ENCODE data around the gene MGP. TPM values are rescaled to one million over a fixed set of nuclear protein-coding genes. Genes with fewer than 3 reads are reported as not detected.

Gene MGP
- total and polyA plus RNA-seq, 2 donors (not counting 1 experiment from before 2014, with no cell fraction given), result 0.39 to 0.81 TPM

DNA sequence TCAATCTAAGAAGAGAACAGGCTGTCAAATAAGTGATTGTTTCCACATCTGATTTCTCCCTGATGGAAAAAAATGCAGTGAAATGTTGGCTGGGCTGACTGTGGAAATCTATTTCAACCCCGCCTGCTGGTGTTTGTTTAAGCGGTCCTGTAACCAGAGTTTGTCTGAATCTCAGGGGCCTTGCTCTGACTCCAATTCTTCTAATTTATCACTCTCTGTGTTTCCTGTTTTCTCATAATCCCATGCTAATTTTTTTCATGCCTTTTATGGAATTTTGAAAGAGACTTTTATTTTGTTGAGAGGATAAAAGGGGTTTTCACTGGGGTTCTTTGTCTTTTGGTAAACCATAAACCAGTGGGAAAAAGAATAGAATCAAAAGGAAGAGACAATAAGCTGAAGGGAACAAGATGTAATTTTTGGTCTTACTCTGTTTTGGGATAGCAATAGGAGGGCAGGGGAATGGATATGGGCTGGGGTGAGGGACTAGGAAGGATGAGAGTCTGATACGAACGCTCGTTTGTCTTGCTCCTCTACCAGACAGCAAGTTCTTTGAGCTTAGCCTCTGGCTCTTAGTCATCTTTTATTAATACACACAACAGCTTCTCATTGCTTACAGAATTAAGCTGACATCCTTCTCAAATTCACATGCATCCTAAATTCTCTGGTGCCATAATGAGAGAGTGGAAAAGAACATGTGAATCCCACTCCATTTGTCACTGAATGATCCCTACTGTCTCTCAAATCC, 8.0 kb upstream of the MGP start:
- Histone ChIP-seq H3K4me2 (replicated peaks; ENCODE audit: low read depth, low read length, poor library complexity, severe bottlenecking) (no peak overlapping the region), H3K4me3 (ENCODE audit: control extremely low read depth in 1 of 5, extremely low read depth in 1 of 5, insufficient read depth in 1 of 5, low read depth in 2 of 5, low read length in 4 of 5) (no peak overlapping the region), H3K36me3 (replicated peaks in 1 of 2; ENCODE audit: control extremely low read depth in 1 of 2, control insufficient read depth in 1 of 2, extremely low read depth in 1 of 2, insufficient read depth in 2 of 2, low read length in 1 of 2) (no peaks in the 10 kb centered on the region), H3K27ac (ENCODE audit: low read length in 2 of 2) (no peak overlapping the region), H3K9me3 (ENCODE audit: control extremely low read depth in 1 of 3, control insufficient read depth in 2 of 3, insufficient read depth in 1 of 3, low read length in 2 of 3) (no peaks in the 10 kb centered on the region), H3K79me2 (ENCODE audit: control insufficient read depth, insufficient read depth, low read length) (no peaks in the 10 kb centered on the region), H3K4me1 (ENCODE audit: control insufficient read depth in 2 of 2, insufficient read depth in 2 of 2, low read length in 2 of 2) (no peaks in the 10 kb centered on the region), H4K20me1 (ENCODE audit: control insufficient read depth, insufficient read depth, low read length, poor library complexity, severe bottlenecking) (no peaks in the 10 kb centered on the region), H3K27me3 (replicated peaks in 1 of 4; ENCODE audit: control extremely low read depth in 1 of 4, control insufficient read depth in 3 of 4, insufficient read depth in 4 of 4, low read length in 3 of 4) (peaks cover 0 to 4% (median 0%) of the 10 kb centered on the region in 4 experiments), H2AFZ (ENCODE audit: insufficient read depth, low read depth, low read length, poor library complexity, severe bottlenecking) (no peak overlapping the region), H3K9ac (ENCODE audit: low read length) (no peak overlapping the region)
- H3K4me1 Mint-ChIP-seq, result no peaks in the 10 kb centered on the region
- H3K9me3 Mint-ChIP-seq (ENCODE audit: insufficient read depth), result no peaks in the 10 kb centered on the region
- H3K27ac Mint-ChIP-seq, result no peak overlapping the region
- WGBS (ENCODE audit: insufficient coverage), result 100% methylated on average over 2 of the region's 5 CpGs
- no peak overlapping the region for H3K4me3 Mint-ChIP-seq
- POLR2A ChIA-PET, result no interaction called here
- CTCF ChIA-PET, result interaction anchor here (0.7 kb wide), 1 partner anchor 102 kb away, joined by 3 read pairs; no protein-coding TSS in a partner anchor
- DNase-seq (no peak), ATAC-seq (ENCODE audit: low read depth) (no peak)
- TF ChIP-seq CTCF (IDR thresholded peaks at IDR 0.05) (no peak), EZH2 (IDR thresholded peaks at IDR 0.05; ENCODE audit: borderline replicate concordance, insufficient read depth, low read depth, low read length, poor library complexity, severe bottlenecking) (no peak)
- H3K27me3 Mint-ChIP-seq, result peaks cover 6% of the 10 kb centered on the region
- intact Hi-C loops (cut with micrococcal nuclease), result no loop called here

DNA sequence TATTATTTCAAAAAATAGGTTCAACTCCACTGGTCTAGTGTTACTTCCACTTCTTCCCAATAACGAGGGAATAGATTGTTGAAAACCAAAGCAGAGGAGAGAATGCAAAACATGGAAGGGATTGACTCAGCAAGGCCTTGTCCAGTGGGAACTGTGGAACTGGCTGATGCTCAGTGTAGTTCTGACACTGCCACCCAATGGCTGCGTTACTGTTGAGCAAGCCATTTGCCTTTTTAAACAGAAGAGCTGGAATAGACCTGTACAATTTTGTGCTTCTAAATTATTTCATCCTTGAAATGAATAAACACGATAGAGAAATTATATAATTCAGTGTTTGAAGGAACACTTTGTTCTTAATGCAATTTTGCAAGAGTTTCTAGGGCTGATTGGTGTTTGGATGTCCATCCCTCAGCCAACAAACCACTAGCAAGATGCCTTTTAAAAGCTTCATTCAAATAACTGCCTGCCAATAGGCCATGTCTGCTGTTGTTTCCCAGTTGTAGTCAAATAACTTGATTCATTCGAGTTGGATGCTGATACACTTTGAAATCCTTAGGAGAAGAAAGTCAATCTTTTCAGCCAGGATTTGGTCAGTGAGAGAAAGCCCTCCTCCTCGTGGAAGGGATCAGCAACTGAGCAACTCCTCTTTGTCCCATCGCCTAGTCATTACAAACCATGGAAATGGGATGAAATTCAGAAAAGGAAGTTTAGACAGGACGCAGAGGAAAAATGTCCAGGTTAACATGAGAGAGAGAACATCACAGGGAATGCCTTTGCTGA, 7.3 kb upstream of the MGP start:
- H3K4me2 ChIP-seq (replicated peaks; ENCODE audit: low read depth, low read length, poor library complexity, severe bottlenecking), result no peak overlapping the region
- no peaks in the 10 kb centered on the region for H3K9me3 ChIP-seq (ENCODE audit: control extremely low read depth in 1 of 3, control insufficient read depth in 2 of 3, insufficient read depth in 1 of 3, low read length in 2 of 3)
- ChIA-PET POLR2A (no interaction called here), CTCF (interaction anchor here (1.2 to 1.8 kb wide), 2 partner anchors 27 to 34 kb away, joined by 3 to 4 read pairs; no protein-coding TSS in a partner anchor)
- TF ChIP-seq CTCF (IDR thresholded peaks at IDR 0.05) (no peak), EZH2 (IDR thresholded peaks at IDR 0.05; ENCODE audit: borderline replicate concordance, insufficient read depth, low read depth, low read length, poor library complexity, severe bottlenecking) (no peak)
- no peaks in the 10 kb centered on the region for H3K79me2 ChIP-seq (ENCODE audit: control insufficient read depth, insufficient read depth, low read length)
- peaks cover 0 to 6% (median under 1%) of the 10 kb centered on the region in 4 experiments for H3K27me3 ChIP-seq (replicated peaks in 1 of 4; ENCODE audit: control extremely low read depth in 1 of 4, control insufficient read depth in 3 of 4, insufficient read depth in 4 of 4, low read length in 3 of 4)
- H4K20me1 ChIP-seq (ENCODE audit: control insufficient read depth, insufficient read depth, low read length, poor library complexity, severe bottlenecking), result no peaks in the 10 kb centered on the region
- no peaks in the 10 kb centered on the region for H3K36me3 ChIP-seq (replicated peaks in 1 of 2; ENCODE audit: control extremely low read depth in 1 of 2, control insufficient read depth in 1 of 2, extremely low read depth in 1 of 2, insufficient read depth in 2 of 2, low read length in 1 of 2)
- H3K4me3 ChIP-seq (ENCODE audit: control extremely low read depth in 1 of 5, extremely low read depth in 1 of 5, insufficient read depth in 1 of 5, low read depth in 2 of 5, low read length in 4 of 5), result no peak overlapping the region
- DNase-seq (no peak), ATAC-seq (ENCODE audit: low read depth) (no peak)
- Mint-ChIP-seq H3K27me3 (peaks cover 12% of the 10 kb centered on the region), H3K27ac (no peak overlapping the region), H3K4me3 (no peak overlapping the region), H3K9me3 (ENCODE audit: insufficient read depth) (no peaks in the 10 kb centered on the region), H3K4me1 (no peaks in the 10 kb centered on the region)
- intact Hi-C loops (cut with micrococcal nuclease), result no loop called here
- no peak overlapping the region for H3K9ac ChIP-seq (ENCODE audit: low read length)
- 96% methylated on average over 3 of the region's 7 CpGs for WGBS (ENCODE audit: insufficient coverage)
- no peaks in the 10 kb centered on the region for H3K4me1 ChIP-seq (ENCODE audit: control insufficient read depth in 2 of 2, insufficient read depth in 2 of 2, low read length in 2 of 2)
- H3K27ac ChIP-seq (ENCODE audit: low read length in 2 of 2), result no peak overlapping the region
- no peak overlapping the region for H2AFZ ChIP-seq (ENCODE audit: insufficient read depth, low read depth, low read length, poor library complexity, severe bottlenecking)

Data from B cell (primary cell).